Measurements from ENCODE around the gene P2RX3. TPM values are rescaled to one million over a fixed set of nuclear protein-coding genes. Genes with fewer than 3 reads are reported as not detected.

P2RX3 gene
- total and polyA plus RNA-seq, 2 donors from 2014 or later = not detected

DNA sequence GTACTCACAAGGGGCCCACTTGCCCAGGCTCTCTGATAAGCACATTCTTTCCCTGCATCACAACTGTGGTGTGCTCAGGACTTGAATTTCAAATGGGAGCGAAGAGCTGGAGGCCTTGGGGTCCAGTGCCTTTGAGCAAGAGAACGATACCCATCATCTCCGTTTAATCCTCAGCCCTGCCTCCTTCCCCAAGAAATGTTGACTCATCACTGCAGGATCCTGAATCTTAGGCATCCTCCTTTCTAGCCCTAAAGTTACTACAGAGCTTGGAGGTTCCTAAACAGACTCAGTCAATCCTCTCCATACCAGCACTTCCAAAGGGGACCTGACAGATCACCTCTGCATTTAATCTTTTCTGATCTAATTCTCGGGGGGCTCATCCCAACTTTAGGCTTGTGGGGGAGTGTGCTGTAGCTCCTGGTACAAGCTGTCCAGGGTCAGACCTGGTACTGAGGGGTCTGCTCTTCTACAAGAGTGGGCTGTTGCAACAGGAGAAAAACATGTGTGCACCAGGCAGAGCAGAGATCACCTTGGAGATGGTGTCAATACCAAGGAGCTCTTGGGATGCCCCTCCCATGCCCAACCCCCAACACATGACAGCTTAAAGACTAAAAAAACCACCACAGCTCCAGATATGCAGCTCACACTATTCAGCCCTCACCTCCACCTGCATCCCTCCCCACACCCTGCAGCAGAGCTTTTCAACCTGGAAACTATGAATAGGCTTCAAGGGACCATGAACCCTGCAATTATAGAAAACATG is 56.2 kb downstream of the P2RX3 start:
- TF ChIP-seq, protein P1, sequence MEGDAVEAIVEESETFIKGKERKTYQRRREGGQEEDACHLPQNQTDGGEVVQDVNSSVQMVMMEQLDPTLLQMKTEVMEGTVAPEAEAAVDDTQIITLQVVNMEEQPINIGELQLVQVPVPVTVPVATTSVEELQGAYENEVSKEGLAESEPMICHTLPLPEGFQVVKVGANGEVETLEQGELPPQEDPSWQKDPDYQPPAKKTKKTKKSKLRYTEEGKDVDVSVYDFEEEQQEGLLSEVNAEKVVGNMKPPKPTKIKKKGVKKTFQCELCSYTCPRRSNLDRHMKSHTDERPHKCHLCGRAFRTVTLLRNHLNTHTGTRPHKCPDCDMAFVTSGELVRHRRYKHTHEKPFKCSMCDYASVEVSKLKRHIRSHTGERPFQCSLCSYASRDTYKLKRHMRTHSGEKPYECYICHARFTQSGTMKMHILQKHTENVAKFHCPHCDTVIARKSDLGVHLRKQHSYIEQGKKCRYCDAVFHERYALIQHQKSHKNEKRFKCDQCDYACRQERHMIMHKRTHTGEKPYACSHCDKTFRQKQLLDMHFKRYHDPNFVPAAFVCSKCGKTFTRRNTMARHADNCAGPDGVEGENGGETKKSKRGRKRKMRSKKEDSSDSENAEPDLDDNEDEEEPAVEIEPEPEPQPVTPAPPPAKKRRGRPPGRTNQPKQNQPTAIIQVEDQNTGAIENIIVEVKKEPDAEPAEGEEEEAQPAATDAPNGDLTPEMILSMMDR (IDR thresholded peaks at IDR 0.05; ENCODE audit: borderline replicate concordance, extremely low read depth, insufficient read depth) = no peak
- H3K9me3 ChIP-seq (ENCODE audit: control insufficient read depth in 2 of 3, insufficient read depth in 1 of 3, low read length in 3 of 3) = no peaks in the 10 kb centered on the region
- H3K9ac ChIP-seq (ENCODE audit: low read length in 3 of 3) = no peak overlapping the region
- DNase-seq = no peak
- intact Hi-C loops (cut with DNase I) = no loop called here
- H3K27me3 ChIP-seq (ENCODE audit: control insufficient read depth, insufficient read depth, low read length) = no peaks in the 10 kb centered on the region
- no peak for FAIRE-seq
- no peak overlapping the region for H3K27ac ChIP-seq (ENCODE audit: low read depth in 2 of 2, low read length in 2 of 2)
- H3K4me1 ChIP-seq (ENCODE audit: control insufficient read depth in 2 of 3, insufficient read depth in 2 of 3, low read depth in 1 of 3, low read length in 3 of 3) = no peaks in the 10 kb centered on the region
- no peaks in the 10 kb centered on the region for H3K36me3 ChIP-seq (ENCODE audit: control insufficient read depth in 2 of 3, insufficient read depth in 3 of 3, low read length in 3 of 3)
- H3K4me3 ChIP-seq (ENCODE audit: low read length in 3 of 3) = no peak overlapping the region

DNA sequence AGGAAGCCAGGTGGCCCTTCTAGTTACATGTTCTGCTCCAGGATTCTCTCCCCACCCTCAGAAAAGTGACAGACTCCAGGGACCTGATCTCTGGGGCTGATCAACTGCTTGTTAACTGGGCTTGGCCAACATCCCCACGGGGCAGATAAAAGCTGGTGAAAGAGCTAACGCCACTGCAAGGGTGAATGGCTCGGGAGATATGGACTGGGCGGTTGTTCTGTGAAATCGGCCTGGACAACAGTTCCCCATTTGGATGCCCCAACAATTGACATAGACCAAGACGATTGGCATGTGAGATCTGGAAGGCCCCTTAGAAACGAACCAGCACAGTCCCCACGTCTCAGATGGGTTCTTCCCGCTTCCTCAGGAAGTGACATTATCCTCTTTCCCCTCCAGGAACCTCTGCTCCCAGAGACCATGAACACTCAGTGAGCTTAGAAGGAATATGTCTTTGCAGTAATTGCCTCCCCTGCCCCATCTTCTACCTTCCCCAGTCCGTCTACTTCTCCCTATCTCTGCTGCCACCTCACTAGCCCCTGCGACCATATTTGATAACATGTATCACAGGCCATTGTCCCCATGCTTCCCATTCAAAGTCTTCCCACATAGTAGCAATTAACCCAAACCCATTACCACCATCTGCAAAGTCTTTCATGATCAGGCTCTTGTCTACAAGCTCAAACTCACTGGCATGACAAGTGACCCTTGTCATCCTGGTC is 57.9 kb downstream of the P2RX3 start:
- H3K4me1 ChIP-seq (ENCODE audit: control insufficient read depth in 2 of 3, insufficient read depth in 2 of 3, low read depth in 1 of 3, low read length in 3 of 3) = no peaks in the 10 kb centered on the region
- no peaks in the 10 kb centered on the region for H3K27me3 ChIP-seq (ENCODE audit: control insufficient read depth, insufficient read depth, low read length)
- H3K36me3 ChIP-seq (ENCODE audit: control insufficient read depth in 2 of 3, insufficient read depth in 3 of 3, low read length in 3 of 3) = no peaks in the 10 kb centered on the region
- H3K4me3 ChIP-seq (ENCODE audit: low read length in 3 of 3) = no peak overlapping the region
- H3K9ac ChIP-seq (ENCODE audit: low read length in 3 of 3) = no peak overlapping the region
- TF ChIP-seq, protein P1 (IDR thresholded peaks at IDR 0.05; ENCODE audit: borderline replicate concordance, extremely low read depth, insufficient read depth) = no peak
- H3K27ac ChIP-seq (ENCODE audit: low read depth in 2 of 2, low read length in 2 of 2) = no peak overlapping the region
- FAIRE-seq (no peak), DNase-seq (no peak)
- intact Hi-C loops (cut with DNase I) = no loop called here
- no peaks in the 10 kb centered on the region for H3K9me3 ChIP-seq (ENCODE audit: control insufficient read depth in 2 of 3, insufficient read depth in 1 of 3, low read length in 3 of 3)

DNA sequence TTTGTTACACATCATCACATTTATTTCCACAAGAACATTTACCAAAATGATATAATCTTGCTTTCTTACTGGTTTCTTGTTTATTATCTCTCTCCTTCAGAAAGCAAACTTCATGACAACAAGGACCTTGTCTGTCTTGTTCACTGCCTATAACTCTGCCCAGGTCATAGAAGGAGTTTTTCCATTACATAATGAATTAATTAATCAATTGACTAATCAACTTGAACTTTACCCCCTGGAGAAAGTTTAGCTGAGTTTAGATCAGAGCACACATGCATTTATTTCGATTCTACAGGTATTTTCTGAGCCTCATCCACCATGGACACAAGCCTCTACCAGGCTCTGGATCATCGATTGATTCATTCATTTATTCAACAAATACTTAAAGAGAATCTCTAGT is 58.6 kb downstream of the P2RX3 start:
- no peaks in the 10 kb centered on the region for H3K9me3 ChIP-seq (ENCODE audit: control insufficient read depth in 2 of 3, insufficient read depth in 1 of 3, low read length in 3 of 3)
- H3K27me3 ChIP-seq (ENCODE audit: control insufficient read depth, insufficient read depth, low read length) = no peaks in the 10 kb centered on the region
- H3K36me3 ChIP-seq (ENCODE audit: control insufficient read depth in 2 of 3, insufficient read depth in 3 of 3, low read length in 3 of 3) = no peaks in the 10 kb centered on the region
- FAIRE-seq (no peak), DNase-seq (no peak)
- H3K4me1 ChIP-seq (ENCODE audit: control insufficient read depth in 2 of 3, insufficient read depth in 2 of 3, low read depth in 1 of 3, low read length in 3 of 3) = no peaks in the 10 kb centered on the region
- intact Hi-C loops (cut with DNase I) = no loop called here
- no peak overlapping the region for H3K9ac ChIP-seq (ENCODE audit: low read length in 3 of 3)
- TF ChIP-seq, protein P1 (IDR thresholded peaks at IDR 0.05; ENCODE audit: borderline replicate concordance, extremely low read depth, insufficient read depth) = no peak
- no peak overlapping the region for H3K27ac ChIP-seq (ENCODE audit: low read depth in 2 of 2, low read length in 2 of 2)
- no peak overlapping the region for H3K4me3 ChIP-seq (ENCODE audit: low read length in 3 of 3)

Measured in kidney (tissue), 14 donors.